T-helper 17 cell (primary cell): ENCODE results near the gene IGSF5. TPM values are rescaled to one million over a fixed set of nuclear protein-coding genes. Genes with fewer than 3 reads are reported as not detected.
"Not testable (repeated sequence)": the region's sequence is repeated elsewhere in the genome, so short reads cannot be mapped to it uniquely, and the experiment has no call there.

ENCODE experiments used
- ATAC-seq: fragments of 150-1000 bp; cut with Tn5 transposase; 2 replicates; pipeline ENCODE4 v1.10.0; 2021; ENCODE audit warnings: mild to moderate bottlenecking, moderate library complexity
- DNase-seq, 3 donors: peaks; one replicate each; pipeline versions ENCODE4 v3.0.0 to v3.0.0-alpha.2; 2020 to 2021
- H3K9me3 ChIP-seq: one replicate; pipeline ENCODE4 v1.7.0; 2013; ENCODE audit warnings: low read length, mild to moderate bottlenecking; ENCODE audit not compliant: control insufficient read depth, poor library complexity, severe bottlenecking
- H3K27ac Mint-ChIP-seq: one replicate; pipeline ENCODE4 v1.8.0; 2022; ENCODE audit warnings: mild to moderate bottlenecking, moderate library complexity, mixed read lengths
- H3K27me3 Mint-ChIP-seq: one replicate; pipeline ENCODE4 v1.8.0; 2022; ENCODE audit warnings: mixed read lengths
- H3K36me3 Mint-ChIP-seq: one replicate; pipeline ENCODE4 v1.8.0; 2022; ENCODE audit warnings: low read depth, mixed read lengths
- H3K4me1 Mint-ChIP-seq: one replicate; pipeline ENCODE4 v1.8.0; 2022; ENCODE audit warnings: mild to moderate bottlenecking, mixed read lengths
- H3K4me3 Mint-ChIP-seq: one replicate; pipeline ENCODE4 v1.8.0; 2022; ENCODE audit warnings: mild to moderate bottlenecking, moderate library complexity, mixed read lengths
- total RNA-seq, 4 donors: library from RNA in 2 of 4; stranded (reverse) in 2 of 4; gene quantifications; one replicate each; pipeline ENCODE4 v1.2.3 and lab custom pipeline; 2022 to 2026

Gene IGSF5
- not detected for total RNA-seq
- total RNA-seq (lab: John Stamatoyannopoulos, UW), result 0 to 0.23 reads per million in 2 donors

DNA sequence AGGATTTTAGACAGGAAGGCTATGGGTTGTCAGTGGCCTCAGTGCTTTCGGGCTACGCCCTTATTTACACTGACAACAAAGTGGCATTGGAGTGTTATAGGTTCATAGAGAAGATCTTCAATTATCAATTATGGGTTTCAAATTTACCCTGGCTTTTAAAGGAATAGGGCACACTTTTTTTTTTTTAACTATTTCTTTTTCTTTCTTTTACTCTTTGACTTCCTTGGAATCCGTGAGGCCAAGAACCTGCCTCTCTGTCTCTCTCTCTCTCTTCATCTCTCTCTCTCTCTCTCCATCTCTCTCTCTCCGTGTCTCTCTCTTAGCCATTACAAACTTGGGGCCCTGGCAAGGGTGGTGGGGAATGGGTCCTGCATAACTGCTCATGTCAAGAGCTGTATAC lies at the start of gene IGSF5:
TSS of gene IGSF5 (plus strand) at position 301 of the 400 bp plus-strand sequence. CDS start 327 bp downstream, outside the sequence.
- not testable (repeated sequence) for ATAC-seq, H3K27ac Mint-ChIP-seq, H3K27me3 Mint-ChIP-seq, DNase-seq, H3K9me3 ChIP-seq, H3K4me3 Mint-ChIP-seq, H3K4me1 Mint-ChIP-seq, H3K36me3 Mint-ChIP-seq

DNA sequence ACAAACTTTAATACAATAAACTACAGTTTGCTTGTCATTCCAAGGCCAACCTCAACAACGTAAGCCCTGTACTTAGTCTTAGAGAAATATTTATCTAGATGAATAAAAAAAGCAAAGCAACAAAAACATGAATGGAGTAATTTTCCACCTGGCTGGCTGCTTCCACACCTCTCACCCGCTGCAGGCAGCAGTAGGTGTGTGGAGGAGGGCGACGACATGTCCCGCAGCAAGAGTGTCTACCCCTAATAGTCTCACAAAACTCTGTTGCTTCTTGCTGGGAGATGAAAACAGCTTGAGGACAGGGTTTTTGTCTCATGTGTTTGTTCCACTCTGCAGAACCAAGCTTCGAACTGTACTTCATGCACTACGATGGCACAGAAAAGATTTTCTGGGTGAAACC lies 48.8 kb upstream of the IGSF5 start:
- H3K4me3 Mint-ChIP-seq, result no peak overlapping the region
- ATAC-seq (no peak), DNase-seq (no peak)
- H3K27ac Mint-ChIP-seq, result no peak overlapping the region
- H3K27me3 Mint-ChIP-seq, result no peaks in the 10 kb centered on the region
- no peaks in the 10 kb centered on the region for H3K36me3 Mint-ChIP-seq
- no peaks in the 10 kb centered on the region for H3K4me1 Mint-ChIP-seq
- H3K9me3 ChIP-seq, result no peaks in the 10 kb centered on the region

DNA sequence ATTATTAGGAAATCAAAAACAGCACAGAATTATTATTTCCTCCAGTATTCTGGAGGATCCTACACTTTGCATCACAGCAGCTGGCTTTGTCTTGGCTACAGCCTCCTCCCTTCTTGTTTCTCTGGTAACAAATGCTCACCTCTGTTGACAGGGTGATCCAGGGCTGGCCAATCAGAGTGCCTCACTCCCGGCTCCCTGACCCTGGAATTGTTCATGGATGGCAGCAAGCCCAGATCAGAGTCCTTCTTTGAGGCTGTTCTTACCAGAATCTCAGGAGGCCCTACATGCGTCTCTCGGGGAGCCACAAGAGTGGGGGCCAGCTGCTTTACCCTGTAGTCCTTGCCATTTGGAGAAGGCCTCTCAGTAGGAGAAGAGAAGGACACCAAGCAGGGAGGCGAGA lies 48.4 kb upstream of the IGSF5 start:
- no peak for ATAC-seq

DNA sequence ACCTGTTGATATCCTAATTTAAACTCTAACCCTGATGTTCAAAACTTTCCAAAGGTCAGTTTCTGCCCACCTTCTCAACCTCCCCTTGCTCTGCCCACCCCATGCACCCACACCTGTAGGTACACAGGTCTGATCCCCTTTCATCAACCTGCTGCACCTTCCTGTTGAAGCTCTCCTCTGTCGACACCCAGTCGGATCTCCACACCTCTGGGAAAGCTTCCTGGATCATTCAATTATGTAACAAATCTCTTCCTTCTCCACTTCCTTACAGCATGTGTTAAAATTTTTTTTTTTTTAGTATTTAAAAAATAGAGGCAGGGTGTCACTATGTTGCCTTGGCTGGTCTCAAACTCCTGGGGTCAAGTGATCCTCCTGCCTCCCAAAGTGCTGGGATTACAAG lies 44.7 kb upstream of the IGSF5 start:
- ATAC-seq (no peak), DNase-seq (no peak)
- H3K4me3 Mint-ChIP-seq, result no peak overlapping the region
- no peaks in the 10 kb centered on the region for H3K27me3 Mint-ChIP-seq
- no peaks in the 10 kb centered on the region for H3K4me1 Mint-ChIP-seq
- no peaks in the 10 kb centered on the region for H3K36me3 Mint-ChIP-seq
- H3K27ac Mint-ChIP-seq, result no peak overlapping the region
- H3K9me3 ChIP-seq, result no peaks in the 10 kb centered on the region

More for the DNA sequence above, 48.4 kb upstream of the IGSF5 start:
- Mint-ChIP-seq H3K4me3 (no peak overlapping the region), H3K4me1 (no peaks in the 10 kb centered on the region), H3K27ac (no peak overlapping the region), H3K36me3 (no peaks in the 10 kb centered on the region), H3K27me3 (no peaks in the 10 kb centered on the region)
- no peak for DNase-seq
- H3K9me3 ChIP-seq, result no peaks in the 10 kb centered on the region

DNA sequence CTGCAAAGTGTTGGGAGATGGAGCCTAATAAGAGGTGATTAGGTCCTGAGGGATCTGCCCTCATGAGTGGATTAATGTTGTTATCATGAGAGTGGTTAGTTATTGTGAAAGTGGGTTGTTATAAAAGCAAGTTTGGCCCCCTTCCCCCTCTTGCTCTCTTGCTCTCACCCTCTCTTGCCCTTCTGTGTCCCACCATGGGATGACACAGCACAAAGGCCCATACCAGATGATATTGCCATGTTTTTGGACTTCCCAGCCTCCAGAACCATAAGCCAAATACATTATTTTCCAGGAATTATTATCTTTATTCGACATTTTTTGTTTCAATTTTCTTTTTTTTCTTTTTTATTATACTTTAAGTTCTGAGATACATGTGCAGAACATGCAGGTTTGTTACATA lies 41.4 kb upstream of the IGSF5 start:
- Mint-ChIP-seq H3K36me3 (no peaks in the 10 kb centered on the region), H3K4me1 (no peaks in the 10 kb centered on the region), H3K27ac (no peak overlapping the region), H3K27me3 (peaks cover 7% of the 10 kb centered on the region), H3K4me3 (no peak overlapping the region)
- DNase-seq (no peak), ATAC-seq (no peak)
- no peaks in the 10 kb centered on the region for H3K9me3 ChIP-seq

DNA sequence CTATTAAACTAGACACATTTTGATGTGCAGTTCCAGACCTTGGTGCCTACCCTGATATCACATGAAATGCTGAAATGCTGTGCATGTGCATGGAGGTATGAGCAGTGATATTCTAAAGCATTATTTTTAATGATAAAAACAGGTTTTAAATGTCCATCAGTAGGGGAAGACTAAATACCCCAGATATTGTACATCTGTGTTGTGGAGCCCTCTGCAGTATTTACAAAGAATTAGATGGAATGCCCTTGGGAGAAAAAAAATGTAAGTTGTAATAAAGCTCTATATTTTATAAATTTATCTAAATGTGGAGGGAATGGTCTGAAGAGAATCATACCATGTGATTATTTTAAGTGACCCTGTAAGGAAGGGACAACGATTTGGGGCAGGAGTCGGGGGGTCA lies 39.1 kb upstream of the IGSF5 start:
- no peak overlapping the region for H3K4me3 Mint-ChIP-seq
- no peaks in the 10 kb centered on the region for H3K9me3 ChIP-seq
- H3K36me3 Mint-ChIP-seq, result no peaks in the 10 kb centered on the region
- peaks cover 7% of the 10 kb centered on the region for H3K27me3 Mint-ChIP-seq
- no peaks in the 10 kb centered on the region for H3K4me1 Mint-ChIP-seq
- no peak overlapping the region for H3K27ac Mint-ChIP-seq
- ATAC-seq (no peak), DNase-seq (no peak)

DNA sequence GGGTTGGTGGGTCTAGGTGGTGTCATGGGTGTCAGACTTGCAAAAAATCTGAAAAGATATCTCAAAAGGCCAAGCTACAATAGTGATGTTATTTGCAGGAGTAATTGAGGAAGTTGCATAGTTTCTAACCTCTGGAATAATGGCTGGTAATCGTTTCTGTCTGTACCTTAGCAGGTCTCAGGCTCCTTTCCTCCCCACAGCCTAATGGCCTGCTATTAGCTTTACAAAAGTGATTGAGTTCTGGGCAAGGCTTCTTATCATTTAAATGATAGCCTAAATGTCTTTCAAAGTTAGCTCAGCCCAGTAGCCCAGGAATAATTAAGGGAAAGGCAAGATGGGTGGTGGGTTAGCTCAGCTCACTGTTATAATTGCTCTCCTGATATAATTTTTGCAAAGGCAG lies 37.7 kb upstream of the IGSF5 start:
- H3K9me3 ChIP-seq, result no peaks in the 10 kb centered on the region
- no peak for ATAC-seq
- no peaks in the 10 kb centered on the region for H3K4me1 Mint-ChIP-seq
- H3K27me3 Mint-ChIP-seq, result peaks cover 7% of the 10 kb centered on the region
- no peak for DNase-seq
- no peak overlapping the region for H3K4me3 Mint-ChIP-seq
- H3K27ac Mint-ChIP-seq, result no peak overlapping the region
- H3K36me3 Mint-ChIP-seq, result no peaks in the 10 kb centered on the region

DNA sequence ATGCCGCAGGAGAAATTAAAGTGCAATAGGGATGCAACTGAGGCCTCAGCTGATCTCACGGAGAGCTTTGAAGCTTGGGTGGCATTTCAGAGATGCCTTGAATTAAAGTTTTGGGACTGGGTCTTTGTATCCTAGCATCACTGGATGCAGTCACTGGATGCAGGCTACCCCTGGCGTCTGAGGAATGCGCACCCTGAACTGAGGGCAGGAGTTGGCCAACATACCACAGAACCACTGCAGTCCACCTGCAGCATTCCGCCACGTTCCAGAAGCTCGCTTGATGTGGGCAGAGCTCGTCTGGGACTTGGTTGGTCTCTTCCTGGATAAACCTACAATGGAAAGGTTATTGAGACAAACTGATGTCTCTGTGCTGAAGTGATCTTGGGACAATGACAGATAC lies 34.1 kb upstream of the IGSF5 start:
- H3K27ac Mint-ChIP-seq, result no peak overlapping the region
- ATAC-seq (no peak), DNase-seq (no peak)
- H3K4me3 Mint-ChIP-seq, result no peak overlapping the region
- H3K27me3 Mint-ChIP-seq, result peaks cover 16% of the 10 kb centered on the region
- no peaks in the 10 kb centered on the region for H3K4me1 Mint-ChIP-seq
- no peaks in the 10 kb centered on the region for H3K9me3 ChIP-seq
- no peaks in the 10 kb centered on the region for H3K36me3 Mint-ChIP-seq

DNA sequence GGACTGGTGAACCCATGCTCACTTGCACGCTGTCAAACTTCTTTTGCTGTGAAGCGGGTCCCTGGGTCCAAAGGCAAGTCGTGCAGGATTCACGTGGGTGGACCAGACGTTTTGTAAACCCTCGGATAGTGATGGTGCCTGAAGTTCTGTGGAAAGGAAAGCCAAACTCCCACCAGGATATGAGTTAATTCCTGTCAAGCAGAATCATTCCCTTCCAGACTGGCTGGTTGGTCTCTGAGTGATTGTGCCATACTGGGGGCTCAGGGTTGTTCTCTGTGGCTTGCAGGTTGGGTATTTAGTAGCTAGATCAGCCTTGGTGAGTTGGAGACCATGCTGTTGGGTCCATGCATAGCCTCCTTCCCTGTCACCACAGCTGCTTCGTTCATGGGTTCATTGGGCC lies 32.7 kb upstream of the IGSF5 start:
- DNase-seq, result no peak
- Mint-ChIP-seq H3K4me3 (no peak overlapping the region), H3K36me3 (no peaks in the 10 kb centered on the region), H3K4me1 (no peaks in the 10 kb centered on the region), H3K27me3 (peaks cover 20% of the 10 kb centered on the region), H3K27ac (no peak overlapping the region)
- no peaks in the 10 kb centered on the region for H3K9me3 ChIP-seq
- ATAC-seq, result no peak

DNA sequence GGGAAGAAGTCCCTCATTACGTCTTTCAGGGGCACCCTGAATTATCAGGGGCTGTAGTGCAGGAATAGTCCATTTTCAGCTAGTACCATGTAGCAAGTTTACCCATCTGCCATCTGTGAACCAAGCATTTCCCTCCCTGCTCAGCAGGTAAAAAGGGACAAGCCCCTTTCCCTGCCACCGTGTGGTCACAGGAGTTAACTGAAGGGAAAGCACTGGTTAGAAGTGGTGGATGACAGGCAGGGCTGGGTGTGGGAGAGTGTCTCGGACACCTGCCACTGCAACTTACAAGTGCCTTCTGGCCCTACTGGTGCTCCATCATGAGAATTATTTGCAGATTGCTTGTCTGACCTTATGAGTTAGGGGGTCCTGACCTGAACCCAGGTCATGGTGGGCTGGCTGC lies 32.0 kb upstream of the IGSF5 start:
- Mint-ChIP-seq H3K27ac (no peak overlapping the region), H3K36me3 (no peaks in the 10 kb centered on the region), H3K4me3 (no peak overlapping the region), H3K4me1 (no peaks in the 10 kb centered on the region), H3K27me3 (peaks cover 16% of the 10 kb centered on the region)
- DNase-seq, result no peak
- no peak for ATAC-seq
- no peaks in the 10 kb centered on the region for H3K9me3 ChIP-seq

DNA sequence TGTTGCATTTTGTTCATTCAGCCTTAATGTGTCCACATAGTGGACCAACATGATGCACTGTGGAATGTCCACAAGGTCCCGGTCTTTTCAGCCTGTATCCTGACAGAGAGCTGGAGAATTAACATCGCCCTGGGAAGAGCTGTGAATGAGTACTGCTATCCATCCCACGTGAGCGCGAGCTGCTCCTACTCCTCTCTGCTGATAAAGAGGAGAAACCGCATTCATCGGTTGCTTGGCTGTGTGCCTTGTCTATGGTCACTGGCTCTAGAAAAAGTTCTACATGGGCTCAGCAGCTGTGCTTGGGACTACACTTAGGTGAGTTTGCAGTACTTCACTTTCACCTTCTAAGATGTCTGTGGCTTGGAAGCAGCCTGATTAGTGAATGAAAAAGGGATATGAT lies 31.1 kb upstream of the IGSF5 start:
- Mint-ChIP-seq H3K27ac (no peak overlapping the region), H3K36me3 (no peaks in the 10 kb centered on the region)
- ATAC-seq, result no peak

DNA sequence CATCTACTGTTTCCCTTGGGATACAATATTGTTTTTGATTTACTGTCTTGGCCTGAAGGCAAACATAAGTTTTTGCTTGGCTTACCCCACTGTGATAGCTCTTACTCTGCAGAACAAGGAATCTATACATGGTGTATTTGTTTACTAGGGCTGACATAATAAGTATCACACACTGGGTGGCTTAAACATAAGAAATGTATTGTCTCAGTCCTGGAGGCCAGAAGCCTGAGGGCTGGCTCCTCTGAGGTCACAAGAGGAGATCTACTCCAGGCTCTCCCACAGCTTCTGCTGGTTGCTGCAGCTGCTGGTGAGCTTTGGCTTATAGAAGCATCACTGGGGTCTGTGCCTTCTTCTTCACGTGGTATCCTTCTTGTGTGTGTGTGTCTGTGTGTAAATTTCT lies 30.7 kb upstream of the IGSF5 start:
- H3K36me3 Mint-ChIP-seq, result no peaks in the 10 kb centered on the region
- H3K9me3 ChIP-seq, result no peaks in the 10 kb centered on the region
- no peaks in the 10 kb centered on the region for H3K4me1 Mint-ChIP-seq
- ATAC-seq (no peak), DNase-seq (no peak)
- no peak overlapping the region for H3K4me3 Mint-ChIP-seq
- H3K27me3 Mint-ChIP-seq, result peaks cover 26% of the 10 kb centered on the region
- no peak overlapping the region for H3K27ac Mint-ChIP-seq

More for the DNA sequence above, 31.1 kb upstream of the IGSF5 start:
- no peaks in the 10 kb centered on the region for H3K9me3 ChIP-seq
- H3K4me1 Mint-ChIP-seq, result no peaks in the 10 kb centered on the region
- H3K4me3 Mint-ChIP-seq, result no peak overlapping the region
- DNase-seq, result no peak
- H3K27me3 Mint-ChIP-seq, result peaks cover 22% of the 10 kb centered on the region

DNA sequence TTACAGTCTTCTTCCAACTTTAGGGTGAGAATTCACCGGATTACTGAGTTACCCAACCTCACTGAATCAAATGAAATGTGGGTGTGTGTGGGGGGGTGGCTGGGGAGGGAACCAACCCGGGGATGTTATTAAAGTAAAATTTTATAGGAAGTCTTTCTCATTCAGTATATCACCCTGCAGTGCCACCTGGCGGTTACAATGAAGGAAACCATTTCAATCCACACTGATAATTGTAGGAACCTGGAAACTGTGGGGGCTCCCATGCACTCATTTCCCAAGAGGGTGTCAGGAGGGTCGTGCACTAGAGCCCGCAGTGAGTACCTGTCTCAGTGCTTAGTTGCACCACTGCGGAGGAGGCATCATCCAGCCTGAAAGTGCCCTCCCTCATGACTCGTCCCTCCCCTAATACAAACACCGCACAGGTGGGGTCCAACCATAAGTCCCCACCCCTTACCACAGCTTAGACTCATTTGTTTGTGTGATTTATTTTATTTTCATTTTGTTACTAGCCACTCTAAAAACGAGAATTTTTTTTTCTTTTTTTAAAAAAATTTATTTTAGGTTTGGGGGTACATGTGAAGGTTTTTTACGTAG lies 29.1 kb upstream of the IGSF5 start:
- no peaks in the 10 kb centered on the region for H3K36me3 Mint-ChIP-seq
- no peaks in the 10 kb centered on the region for H3K4me1 Mint-ChIP-seq
- H3K27me3 Mint-ChIP-seq, result peaks cover 30% of the 10 kb centered on the region
- no peak overlapping the region for H3K4me3 Mint-ChIP-seq
- DNase-seq (peak in 2 of 3 donors; percentile 10 to 11), ATAC-seq (no peak)
- no peaks in the 10 kb centered on the region for H3K9me3 ChIP-seq
- H3K27ac Mint-ChIP-seq, result no peak overlapping the region

DNA sequence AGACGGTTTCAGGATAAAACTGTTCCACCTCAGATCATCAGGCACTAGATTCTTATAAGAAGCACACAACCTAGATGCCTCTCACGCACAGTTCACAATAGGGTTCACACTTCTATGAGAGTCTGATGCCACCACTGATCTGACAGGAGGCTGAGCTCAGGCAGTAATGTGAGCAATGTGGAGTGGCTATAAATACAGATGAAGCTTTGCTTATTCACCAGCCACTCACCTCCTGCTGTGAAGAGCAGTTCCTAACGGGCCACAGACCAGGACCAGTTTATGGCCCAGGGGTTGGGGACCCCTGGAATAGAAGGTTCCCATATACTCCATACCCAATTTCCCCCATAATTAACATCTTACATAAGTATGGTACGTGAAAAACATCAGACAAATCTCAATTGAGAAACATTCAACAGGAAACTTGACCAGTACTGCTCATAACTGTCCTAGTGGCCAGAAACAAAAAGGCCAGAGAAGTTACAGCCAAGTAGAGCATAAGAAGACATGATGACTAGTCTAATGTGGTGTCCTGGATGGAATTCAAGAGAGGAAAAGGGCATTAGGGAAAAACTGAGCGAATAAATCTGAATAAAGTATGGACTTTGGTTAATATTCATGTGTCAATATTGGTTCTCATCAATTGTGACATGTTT lies 24.7 kb upstream of the IGSF5 start:
- H3K9me3 ChIP-seq, result no peaks in the 10 kb centered on the region
- ATAC-seq, result no peak
- Mint-ChIP-seq H3K27me3 (peaks cover 25% of the 10 kb centered on the region), H3K27ac (no peak overlapping the region), H3K36me3 (no peaks in the 10 kb centered on the region), H3K4me1 (no peaks in the 10 kb centered on the region), H3K4me3 (no peak overlapping the region)
- no peak for DNase-seq
